SU-DHL-6 (cell line): ENCODE results near the gene TRMT10B.
"Not testable (repeated sequence)": the region's sequence is repeated elsewhere in the genome, so short reads cannot be mapped to it uniquely, and the experiment has no call there.

Experiments
- H2AFZ ChIP-seq: fragments of 200-600 bp; sonication (generic); 2 replicates; pipeline ENCODE4 v1.6.1; 2014; ENCODE audit warnings: low read depth, mild to moderate bottlenecking, moderate library complexity, mixed read lengths, antibody characterized with exemption, low read length; ENCODE audit not compliant: severe bottlenecking
- H3F3A ChIP-seq: fragments of 200-600 bp; shearing (Covaris generic); 2 replicates; pipeline ENCODE4 v1.6.0; 2016; ENCODE audit warnings: antibody characterized with exemption, mild to moderate bottlenecking; ENCODE audit not compliant: insufficient read depth
- H3K27ac ChIP-seq: fragments of 200-600 bp; sonication (generic); 2 replicates; pipeline ENCODE4 v1.5.1; 2016; ENCODE audit warnings: low read depth, mild to moderate bottlenecking, low read length, moderate library complexity, mixed read lengths
- H3K27me3 ChIP-seq: fragments of 200-600 bp; sonication (generic), shearing (Covaris generic); 2 replicates; pipeline ENCODE4 v1.6.0; 2014; ENCODE audit warnings: mild to moderate bottlenecking, low read length
- H3K36me3 ChIP-seq: fragments of 200-600 bp; sonication (generic); 2 replicates; pipeline ENCODE4 v1.6.1; 2014; ENCODE audit warnings: mild to moderate bottlenecking, low read length, mixed read lengths
- H3K4me2 ChIP-seq: fragments of 300-600, 200-600 bp; shearing (Covaris generic), sonication (generic); 2 replicates; pipeline ENCODE4 v1.6.0; 2014; ENCODE audit warnings: low read length, low read depth, mild to moderate bottlenecking; ENCODE audit not compliant: poor library complexity, severe bottlenecking
- H3K4me3 ChIP-seq: fragments of 200-600 bp; sonication (generic); 2 replicates; pipeline ENCODE4 v1.5.1; 2014; ENCODE audit warnings: antibody characterized with exemption, low read length, mild to moderate bottlenecking, mixed read lengths; ENCODE audit not compliant: insufficient read depth, poor library complexity, severe bottlenecking
- H3K79me2 ChIP-seq: fragments of 200-600 bp; sonication (generic); 2 replicates; pipeline ENCODE4 v1.6.1; 2014; ENCODE audit warnings: mild to moderate bottlenecking, low read length, moderate library complexity; ENCODE audit not compliant: insufficient read depth
- H3K9ac ChIP-seq: fragments of 200-600 bp; sonication (generic); 2 replicates; pipeline ENCODE4 v1.7.0; 2014; ENCODE audit warnings: mild to moderate bottlenecking, low read length
- H3K9me2 ChIP-seq: fragments of 200-600 bp; sonication (generic); replicated peaks from 2 replicates; pipeline ENCODE4 v1.6.1; 2014; ENCODE audit warnings: low read length; ENCODE audit not compliant: insufficient read depth
- H3K9me3 ChIP-seq: fragments of 200-600 bp; sonication (generic); 2 replicates; pipeline ENCODE4 v1.6.1; 2014; ENCODE audit warnings: low read length, mixed read lengths; ENCODE audit not compliant: insufficient read depth
- H4K20me1 ChIP-seq: fragments of 200-600 bp; sonication (generic); 2 replicates; pipeline ENCODE4 v1.6.1; 2014; ENCODE audit warnings: low read depth, mild to moderate bottlenecking, antibody characterized with exemption, low read length, moderate library complexity, mixed read lengths
- EZH2phosphoT487 ChIP-seq: fragments of 200-600 bp; sonication (generic), shearing (Covaris generic); conservative IDR thresholded peaks from 2 replicates; pipeline ENCODE4 v1.6.1; 2018; ENCODE audit warnings: mild to moderate bottlenecking, antibody characterized with exemption, low read length, moderate library complexity, mixed read lengths
- TF ChIP-seq, protein P1 (sequence below): fragments of 200-600 bp; sonication (generic); IDR thresholded peaks from one replicate; pipeline ENCODE4 v1.5.1; 2017; ENCODE audit warnings: antibody characterized with exemption, mild to moderate bottlenecking, low read length, moderate library complexity; ENCODE audit not compliant: insufficient read depth, poor library complexity, severe bottlenecking

Gene TRMT10B

DNA sequence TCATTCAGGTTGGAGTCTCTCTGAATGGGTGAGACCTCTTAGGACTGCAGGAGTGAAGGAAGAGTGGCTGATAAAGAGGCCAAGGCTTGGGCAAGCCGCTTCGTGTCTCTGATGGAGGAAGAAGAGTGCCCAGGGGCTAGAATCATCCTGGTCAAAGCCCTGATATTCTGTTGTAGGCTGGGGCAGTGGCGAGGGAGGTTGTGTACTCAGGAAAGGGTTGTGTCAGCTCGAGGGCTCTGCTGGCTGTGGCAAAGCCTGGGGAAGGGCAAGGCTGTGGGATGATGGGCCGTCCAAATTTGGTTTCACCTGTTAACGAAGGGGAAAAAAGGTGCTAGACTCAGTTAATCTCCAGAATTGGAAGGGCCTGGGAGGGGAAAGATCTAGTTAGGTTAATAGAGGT lies 2.4 kb upstream of the TRMT10B start:
- Histone ChIP-seq H3K4me2 (no peak overlapping the region), H3K27ac (no peak overlapping the region), H3K9me3 (no peaks in the 10 kb centered on the region), H4K20me1 (no peaks in the 10 kb centered on the region), H3K36me3 (no peaks in the 10 kb centered on the region), H3K9me2 (no peaks in the 10 kb centered on the region), H3K79me2 (no peaks in the 10 kb centered on the region; the same call in 1 of the 2 replicates), H2AFZ (no peak overlapping the region), H3F3A (no peaks in the 10 kb centered on the region), H3K4me3 (no peak overlapping the region), H3K9ac (no peak overlapping the region), H3K27me3 (no peaks in the 10 kb centered on the region)
- TF ChIP-seq EZH2phosphoT487 = no peak
- TF ChIP-seq, protein P1, sequence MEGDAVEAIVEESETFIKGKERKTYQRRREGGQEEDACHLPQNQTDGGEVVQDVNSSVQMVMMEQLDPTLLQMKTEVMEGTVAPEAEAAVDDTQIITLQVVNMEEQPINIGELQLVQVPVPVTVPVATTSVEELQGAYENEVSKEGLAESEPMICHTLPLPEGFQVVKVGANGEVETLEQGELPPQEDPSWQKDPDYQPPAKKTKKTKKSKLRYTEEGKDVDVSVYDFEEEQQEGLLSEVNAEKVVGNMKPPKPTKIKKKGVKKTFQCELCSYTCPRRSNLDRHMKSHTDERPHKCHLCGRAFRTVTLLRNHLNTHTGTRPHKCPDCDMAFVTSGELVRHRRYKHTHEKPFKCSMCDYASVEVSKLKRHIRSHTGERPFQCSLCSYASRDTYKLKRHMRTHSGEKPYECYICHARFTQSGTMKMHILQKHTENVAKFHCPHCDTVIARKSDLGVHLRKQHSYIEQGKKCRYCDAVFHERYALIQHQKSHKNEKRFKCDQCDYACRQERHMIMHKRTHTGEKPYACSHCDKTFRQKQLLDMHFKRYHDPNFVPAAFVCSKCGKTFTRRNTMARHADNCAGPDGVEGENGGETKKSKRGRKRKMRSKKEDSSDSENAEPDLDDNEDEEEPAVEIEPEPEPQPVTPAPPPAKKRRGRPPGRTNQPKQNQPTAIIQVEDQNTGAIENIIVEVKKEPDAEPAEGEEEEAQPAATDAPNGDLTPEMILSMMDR = no peak

DNA sequence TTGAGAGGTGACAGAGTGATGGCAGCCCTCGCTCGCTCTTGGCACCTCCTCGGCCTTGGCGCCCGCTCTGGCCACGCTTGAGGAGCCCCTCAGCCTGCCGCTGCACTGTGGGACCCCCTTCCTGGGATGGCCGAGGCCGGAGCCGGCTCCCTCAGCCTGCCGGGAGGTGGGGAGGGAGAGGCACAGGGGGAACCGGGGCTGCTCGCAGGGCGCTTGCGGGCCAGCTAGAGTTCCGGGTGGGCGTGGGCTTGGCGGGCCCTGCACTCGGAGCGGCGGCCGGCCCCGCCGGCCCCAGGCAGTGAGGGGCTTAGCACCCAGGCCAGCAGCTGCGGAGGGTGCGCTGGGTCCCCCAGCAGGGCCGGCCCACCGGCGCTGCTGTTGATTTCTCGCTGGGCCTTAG lies 1.9 kb upstream of the TRMT10B start:
- not testable (repeated sequence) for H3K9me2 ChIP-seq, H3K79me2 ChIP-seq, H3F3A ChIP-seq, H3K9ac ChIP-seq, H3K27ac ChIP-seq, H3K27me3 ChIP-seq, H4K20me1 ChIP-seq, H3K4me3 ChIP-seq, H2AFZ ChIP-seq, H3K36me3 ChIP-seq, H3K9me3 ChIP-seq, H3K4me2 ChIP-seq

DNA sequence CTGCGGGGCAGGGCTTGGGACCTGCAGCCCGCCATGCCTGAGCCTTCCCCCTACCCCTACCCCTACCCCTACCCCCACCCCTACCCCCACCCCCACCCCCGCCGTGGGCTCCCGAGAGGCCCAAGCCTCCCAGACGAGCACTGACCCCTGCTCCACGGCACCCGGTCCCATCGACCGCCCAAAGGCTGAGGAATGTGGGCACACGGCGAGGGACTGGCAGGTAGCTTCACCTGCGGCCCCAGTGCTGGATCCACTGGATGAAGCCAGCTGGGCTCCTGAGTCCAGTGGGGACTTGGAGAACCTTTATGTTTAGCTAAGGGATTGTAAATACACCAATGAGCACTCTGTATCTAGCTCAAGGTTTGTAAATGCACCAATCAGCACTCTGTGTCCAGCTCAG lies 1.5 kb upstream of the TRMT10B start:
- H3K36me3 ChIP-seq, H3K27ac ChIP-seq, H3K4me2 ChIP-seq, H3K79me2 ChIP-seq, H3K9me2 ChIP-seq, H2AFZ ChIP-seq, H4K20me1 ChIP-seq, H3F3A ChIP-seq, H3K9ac ChIP-seq, H3K9me3 ChIP-seq, H3K27me3 ChIP-seq, H3K4me3 ChIP-seq: not testable (repeated sequence)

DNA sequence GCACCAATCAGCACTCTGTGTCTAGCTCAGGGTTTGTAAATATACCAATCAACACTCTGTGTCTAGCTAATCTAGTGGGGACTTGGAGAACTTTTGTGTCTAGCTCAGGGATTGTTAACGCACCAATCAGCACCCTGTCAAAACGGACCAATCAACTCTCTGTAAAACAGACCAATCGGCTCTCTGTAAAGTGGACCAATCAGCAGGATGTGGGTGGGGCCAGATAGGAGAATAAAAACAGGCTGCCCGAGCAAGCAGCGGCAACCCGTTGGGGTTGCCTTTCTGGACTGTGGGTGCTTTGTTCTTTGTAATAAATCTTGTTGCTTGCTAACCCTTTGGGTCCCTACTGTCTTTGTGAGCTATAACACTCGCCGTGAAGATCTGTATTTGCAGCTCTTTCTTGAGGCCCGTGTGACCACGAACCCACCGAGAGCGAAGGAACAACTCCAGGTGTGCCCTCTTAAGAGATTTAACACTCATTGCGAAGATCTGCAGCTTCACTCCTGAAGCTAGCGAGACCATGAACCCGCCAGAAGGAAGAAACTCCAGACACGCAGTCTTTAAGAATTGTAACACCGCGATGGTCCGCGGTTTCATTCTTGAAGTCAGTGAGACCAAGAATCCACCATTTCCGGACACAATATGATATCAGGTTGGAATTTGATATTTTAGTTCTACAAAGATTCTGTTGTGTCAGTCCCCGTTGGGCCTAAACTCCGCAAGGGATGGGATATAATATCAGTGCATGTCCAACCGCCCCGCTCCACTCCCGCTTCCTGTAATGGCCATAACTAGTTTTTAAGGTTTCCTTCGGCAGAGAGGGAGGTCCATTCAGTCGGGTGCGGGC lies 740 bp upstream of the TRMT10B start:
- Histone ChIP-seq H3K9me2 (no peaks in the 10 kb centered on the region), H3K79me2 (no peaks in the 10 kb centered on the region; the same call in 1 of the 2 replicates), H3K4me3 (peak overlapping the region; percentile 82), H3K27ac (no peak overlapping the region), H3K9ac (peak overlapping the region; percentile 78), H3F3A (no peaks in the 10 kb centered on the region; the same call in 1 of the 2 replicates), H3K4me2 (peak overlapping the region; percentile 70), H3K9me3 (no peaks in the 10 kb centered on the region), H3K36me3 (no peaks in the 10 kb centered on the region), H4K20me1 (no peaks in the 10 kb centered on the region), H3K27me3 (no peaks in the 10 kb centered on the region), H2AFZ (peak overlapping the region; percentile 90)
- TF ChIP-seq, protein P1 = no peak
- no peak for TF ChIP-seq EZH2phosphoT487
